ENCODE measurements around the gene INPP4B.
"Not testable (repeated sequence)": the region's sequence is repeated elsewhere in the genome, so short reads cannot be mapped to it uniquely, and the experiment has no call there.

The INPP4B gene

DNA sequence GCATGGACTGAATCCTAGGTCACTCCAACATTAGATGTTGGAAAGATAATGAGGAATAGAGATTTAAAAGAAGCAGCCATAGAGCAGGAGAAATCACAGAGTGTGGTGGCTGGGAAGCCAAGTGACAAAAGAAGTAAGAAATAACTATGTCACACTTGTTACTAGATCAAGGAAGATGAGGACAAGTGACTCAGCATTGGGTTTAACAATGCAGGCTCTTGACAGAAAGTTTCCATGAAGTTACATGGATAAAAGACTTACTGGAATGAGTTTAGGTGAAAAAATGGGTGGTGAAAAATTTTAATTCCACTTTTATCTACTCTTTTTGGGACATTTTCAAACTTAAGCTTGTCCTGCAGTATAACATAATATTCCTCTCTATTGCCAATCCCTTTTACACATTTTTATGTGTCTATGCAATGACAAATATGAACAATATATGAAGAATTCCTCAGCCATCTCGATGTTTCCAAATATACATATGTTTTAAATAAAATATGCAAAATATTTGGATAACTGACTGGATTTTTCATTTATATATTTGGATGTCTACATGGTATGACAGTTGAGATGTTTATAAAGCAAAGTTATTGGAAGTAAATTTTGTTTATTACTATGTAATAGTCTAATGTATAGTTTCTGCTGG, 747.1 kb downstream of the INPP4B start:
- DNase-seq = no peak

DNA sequence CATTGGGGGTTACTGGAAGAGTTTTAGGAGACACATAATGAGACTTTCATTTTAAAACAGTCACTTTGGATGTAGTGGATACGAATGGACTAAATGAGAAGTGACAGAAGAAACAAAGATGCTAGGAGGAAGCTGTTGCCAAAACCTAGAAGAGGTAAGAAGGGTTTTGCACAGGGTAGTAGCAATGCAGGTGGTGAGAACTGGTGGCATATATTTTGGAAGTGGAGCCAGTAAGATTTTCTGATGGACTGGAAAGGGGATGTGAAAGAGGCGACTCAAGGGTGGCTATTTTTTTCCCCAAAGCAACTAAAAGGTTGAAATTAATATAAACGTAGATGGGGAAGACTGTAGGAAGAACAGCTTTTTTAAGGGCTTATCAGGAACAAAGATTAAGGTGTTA, 747.7 kb downstream of the INPP4B start:
- no peak for DNase-seq

DNA sequence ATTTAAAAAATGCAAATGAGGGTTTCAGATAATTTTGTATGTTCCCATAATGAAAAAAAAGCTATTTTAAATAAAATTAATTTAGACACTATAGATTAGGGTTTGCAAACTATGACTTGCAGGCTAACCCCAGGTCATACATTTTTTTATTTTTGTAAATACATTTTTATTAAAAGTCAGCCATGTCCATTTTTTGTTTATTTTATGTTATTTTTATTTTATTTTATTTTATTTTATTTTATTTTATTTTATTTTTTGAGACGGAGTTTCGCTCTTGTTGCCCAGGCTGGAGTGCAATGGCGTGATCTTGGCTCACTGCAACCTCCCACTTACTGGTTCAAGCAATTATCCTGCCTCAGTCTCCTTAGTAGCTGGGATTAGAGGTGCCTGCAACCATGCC, 749.1 kb downstream of the INPP4B start:
- no peak for DNase-seq

DNA sequence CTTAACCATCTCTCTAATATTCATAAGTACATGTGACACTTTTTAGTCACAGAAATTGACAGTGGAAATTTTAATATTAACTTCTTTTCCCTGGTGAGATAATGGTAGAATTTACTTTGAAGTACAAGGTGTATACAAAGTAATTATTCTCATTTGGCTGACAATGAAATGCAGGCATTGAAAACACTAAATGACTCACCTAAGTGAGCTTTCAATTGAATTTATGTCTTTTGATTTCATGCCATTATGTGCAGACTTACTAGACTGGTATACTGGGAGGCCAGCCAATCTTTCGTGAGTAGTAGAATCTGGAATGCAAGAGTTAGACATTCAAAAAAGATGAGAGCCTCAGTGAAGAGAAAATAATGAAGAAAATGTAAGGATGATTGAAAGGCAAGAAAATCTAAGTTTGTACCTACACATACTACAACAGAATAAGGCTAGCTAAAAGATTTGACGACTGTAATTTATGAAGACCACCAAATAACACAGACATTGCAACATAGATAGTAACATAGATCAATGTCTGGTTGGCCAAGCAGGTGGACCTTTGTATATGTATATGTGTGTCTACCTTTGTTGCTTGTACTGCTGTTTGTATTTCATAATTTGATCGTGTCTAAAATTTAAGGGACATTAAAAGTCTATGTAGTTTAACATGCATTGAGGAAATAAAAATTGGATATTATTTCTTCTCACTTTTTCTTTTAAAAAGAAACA, 750.1 kb downstream of the INPP4B start:
- DNase-seq = no peak

DNA sequence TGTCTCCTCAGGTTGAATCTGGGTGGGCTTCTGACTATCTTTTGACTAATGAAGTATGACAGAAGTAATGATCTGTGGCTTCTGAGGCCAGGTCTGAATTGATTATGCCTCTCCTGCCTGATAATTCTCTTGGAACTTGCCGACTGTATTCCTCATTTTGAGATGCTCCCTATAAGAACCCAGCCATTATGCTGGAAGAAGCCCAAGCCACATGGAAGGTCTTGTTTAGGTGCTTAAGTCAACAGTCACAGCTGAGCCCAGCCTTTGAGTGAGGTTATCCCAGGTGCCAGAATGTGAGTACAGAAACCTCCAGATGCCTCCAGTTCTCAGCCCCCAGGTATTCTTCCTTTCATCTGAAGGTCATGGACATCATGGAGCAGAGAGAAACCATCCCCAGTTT, 753.2 kb downstream of the INPP4B start:
- no peak for DNase-seq

DNA sequence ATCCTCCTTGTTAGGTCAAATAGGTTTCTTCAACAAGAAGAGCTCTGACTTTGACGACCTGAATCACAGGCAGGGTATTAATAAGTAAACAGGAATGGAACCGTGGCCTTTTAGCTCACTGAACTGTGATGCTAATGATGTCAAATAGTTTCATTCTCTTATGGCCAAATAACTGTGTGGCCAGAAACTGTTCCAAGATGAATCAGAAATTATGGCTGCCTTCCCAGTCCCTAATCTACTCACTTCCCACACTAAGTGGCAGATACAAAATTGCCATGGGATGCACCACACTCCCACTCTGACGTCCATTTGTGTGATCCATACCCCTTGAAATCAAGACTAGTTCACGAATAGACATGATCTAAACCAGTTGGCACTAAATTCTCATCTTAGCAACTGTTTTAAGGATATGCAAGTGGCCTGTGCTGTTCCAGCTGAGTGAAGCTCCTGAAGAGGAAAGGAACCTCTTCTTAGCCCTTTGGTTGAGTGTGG, 754.4 kb downstream of the INPP4B start:
- no peak for DNase-seq

DNA sequence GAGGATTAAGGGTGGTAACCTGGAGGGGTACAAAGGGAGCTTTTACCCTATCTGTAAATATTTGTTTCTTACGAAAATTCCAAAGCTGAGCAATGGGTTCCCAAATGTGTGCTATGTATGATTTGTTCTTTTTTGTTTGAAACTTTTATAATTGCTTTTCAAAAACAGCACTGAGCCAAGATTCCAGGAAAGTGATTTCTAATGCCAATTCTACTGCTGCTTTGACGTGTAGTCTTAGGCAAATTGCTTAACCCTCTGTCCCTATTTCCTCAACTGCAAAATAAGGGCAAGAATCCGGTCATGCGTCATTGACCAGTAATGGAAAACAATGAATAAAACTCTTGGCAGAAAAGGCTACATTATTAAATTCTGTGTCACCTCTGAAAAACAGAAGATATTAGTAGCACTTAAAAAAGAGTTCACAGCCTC, 755.0 kb downstream of the INPP4B start:
- DNase-seq = no peak

DNA sequence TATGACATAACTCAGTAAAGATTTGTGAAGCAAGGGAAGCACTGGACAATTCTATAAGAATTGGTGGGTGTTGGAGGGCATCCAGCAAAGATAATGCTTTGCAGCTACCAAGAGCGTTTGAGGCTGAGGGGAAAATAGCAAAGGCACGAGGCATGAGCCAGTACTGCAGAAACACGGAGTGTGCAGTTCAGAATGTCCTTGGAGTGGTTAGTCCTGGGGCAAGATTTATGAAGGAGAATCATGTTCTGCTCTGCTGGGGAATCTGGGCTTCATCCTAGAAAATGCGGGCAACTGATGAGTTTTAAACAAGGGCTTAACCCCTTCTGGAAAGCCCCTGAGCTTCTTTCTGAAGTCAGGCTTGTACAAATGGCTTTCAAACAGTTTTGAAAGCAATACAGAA, 757.2 kb downstream of the INPP4B start:
- DNase-seq = no peak

DNA sequence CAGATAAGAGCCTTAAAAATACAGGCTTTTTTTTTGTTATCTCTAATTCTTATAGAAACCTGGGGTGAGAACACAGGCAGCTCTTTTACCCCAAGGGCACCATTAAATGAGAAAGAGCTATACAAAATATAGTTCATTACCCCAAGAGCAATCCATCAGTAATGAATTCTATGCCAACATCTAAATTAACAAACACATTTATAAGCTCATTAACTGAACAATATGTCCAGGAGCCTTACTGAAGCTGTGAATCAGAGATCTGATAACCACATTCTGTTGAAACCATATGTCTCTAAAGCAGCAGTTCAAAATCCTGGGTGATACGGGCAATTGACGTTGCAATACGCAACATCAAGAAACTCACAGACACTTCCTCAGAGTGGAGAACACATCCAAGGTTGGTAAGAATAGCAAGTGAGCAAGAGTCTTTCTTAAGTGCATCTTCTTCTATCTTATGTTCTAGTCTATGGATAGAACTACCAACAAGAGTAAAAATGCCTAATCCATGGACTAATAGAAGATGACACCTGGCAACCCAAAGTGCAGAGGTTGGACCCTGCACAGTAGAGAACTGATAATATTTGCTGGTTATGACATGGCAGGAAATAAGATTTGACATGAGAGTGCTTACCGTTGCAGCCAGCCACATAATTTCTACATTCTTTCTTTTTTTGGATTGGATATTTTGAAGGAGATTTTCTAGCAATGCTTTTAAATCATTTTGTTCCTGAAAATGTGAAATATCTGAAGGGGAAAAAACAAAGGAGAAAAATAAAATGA, 760.4 kb downstream of the INPP4B start:
- DNase-seq = no peak

DNA sequence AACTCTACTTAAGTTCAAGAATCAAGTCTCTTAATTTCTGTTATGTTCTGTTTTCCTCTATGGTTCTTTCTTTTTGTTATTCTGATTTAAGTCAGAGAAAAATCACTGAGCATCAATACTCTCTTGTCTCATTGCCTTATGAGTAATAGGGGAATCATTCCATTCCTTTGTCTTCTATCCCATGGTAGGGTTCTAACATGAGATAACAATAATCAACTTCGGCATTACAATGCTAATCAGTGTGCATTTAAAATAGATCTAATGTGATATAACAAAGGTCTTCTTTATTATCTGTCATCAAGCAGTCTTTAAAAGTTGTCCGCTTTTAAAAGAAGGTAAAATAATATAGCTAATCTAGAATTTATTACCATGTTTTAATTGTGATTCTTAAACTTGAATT, 762.8 kb downstream of the INPP4B start:
- DNase-seq = no peak

DNA sequence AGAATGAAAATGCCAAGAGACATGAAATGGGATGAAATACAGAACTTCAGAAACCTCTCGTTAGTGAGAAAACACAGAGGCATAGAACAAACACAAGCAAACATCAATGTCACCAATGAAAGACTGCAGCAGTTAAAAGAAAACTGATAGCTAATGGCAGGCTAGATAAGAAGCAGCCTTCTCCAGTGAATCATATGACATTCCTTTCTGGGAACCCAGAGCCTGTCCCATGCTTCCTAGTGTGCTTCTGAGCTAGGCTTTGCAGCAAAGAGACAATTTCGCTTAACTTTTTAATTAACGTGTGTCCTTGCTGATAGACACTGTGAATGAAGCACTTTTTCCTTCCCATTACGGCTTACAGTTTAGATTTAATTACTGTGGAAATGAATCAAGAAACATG, 765.1 kb downstream of the INPP4B start:
- no peak for DNase-seq

DNA sequence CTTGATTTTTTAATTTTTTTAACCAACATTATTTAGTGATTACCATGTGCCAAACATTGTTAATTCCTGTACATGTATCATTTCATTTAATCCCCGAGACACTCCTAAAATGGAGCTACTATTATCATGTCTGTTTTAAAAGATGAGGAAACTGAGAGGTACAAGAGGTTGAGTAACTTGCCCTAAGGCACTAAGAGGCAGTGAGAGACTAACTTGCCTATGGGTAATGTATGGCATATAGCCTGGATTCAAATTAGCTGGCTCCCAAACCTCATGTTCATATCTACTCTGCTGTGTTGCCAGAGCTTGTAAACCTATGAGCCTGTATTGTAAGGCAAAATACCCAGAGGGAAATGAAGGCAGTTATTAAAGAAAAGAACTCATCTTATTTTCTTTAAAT, 766.1 kb downstream of the INPP4B start:
- DNase-seq = no peak

DNA sequence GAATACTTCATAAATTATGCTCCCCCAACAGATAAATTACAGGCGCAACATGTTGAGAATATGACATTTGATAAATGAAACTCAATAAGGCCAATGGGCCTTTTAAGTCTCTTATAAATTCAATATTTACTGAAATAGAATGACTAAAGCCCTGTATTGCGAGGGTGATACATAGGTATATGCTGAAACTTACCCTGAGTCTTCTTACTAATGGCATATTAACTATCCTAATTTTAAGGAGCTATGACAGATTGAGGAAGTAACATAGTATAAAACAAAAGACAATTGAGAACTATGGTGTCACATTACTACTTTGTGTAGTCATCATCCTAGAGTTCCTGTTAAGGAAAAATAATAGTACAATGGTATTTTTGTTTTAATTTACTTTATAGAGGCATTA, 769.1 kb downstream of the INPP4B start:
- DNase-seq = no peak

DNA sequence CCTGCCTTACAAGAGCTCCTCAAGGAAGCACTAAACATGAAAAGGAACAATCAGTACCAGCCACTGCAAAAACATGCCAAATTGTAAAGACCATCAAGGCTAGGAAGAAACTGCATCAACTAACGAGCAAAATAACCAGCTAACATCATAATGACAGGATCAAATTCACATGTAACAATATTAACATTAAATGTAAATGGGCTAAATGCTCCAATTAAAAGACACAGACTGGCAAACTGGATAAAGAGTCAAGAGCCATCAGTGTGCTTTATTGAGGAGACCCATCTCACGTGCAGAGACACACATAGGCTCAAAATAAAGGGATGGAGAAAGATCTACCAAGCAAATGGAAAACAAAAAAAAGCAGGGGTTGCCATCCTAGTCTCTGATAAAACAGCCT, 777.8 kb downstream of the INPP4B start:
- not testable (repeated sequence) for DNase-seq

DNA sequence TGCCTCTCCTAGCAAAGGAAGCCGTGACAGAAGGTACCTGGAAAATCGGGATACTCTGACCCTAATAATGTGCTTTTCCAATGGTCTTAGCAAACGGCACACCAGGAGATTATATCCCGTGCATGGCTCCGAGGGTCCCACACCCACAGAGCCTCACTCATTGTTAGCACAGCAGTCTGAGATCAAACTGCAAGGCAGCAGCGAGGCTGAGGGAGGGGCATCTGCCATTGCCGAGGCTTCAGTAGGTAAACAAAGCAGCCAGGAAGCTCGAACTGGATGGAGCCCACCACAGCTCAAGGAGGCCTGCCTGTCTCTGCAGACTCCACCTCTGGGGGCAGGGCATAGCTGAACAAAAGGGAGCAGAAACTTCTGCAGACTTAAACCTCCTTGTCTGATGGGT, 779.5 kb downstream of the INPP4B start:
- not testable (repeated sequence) for DNase-seq

DNA sequence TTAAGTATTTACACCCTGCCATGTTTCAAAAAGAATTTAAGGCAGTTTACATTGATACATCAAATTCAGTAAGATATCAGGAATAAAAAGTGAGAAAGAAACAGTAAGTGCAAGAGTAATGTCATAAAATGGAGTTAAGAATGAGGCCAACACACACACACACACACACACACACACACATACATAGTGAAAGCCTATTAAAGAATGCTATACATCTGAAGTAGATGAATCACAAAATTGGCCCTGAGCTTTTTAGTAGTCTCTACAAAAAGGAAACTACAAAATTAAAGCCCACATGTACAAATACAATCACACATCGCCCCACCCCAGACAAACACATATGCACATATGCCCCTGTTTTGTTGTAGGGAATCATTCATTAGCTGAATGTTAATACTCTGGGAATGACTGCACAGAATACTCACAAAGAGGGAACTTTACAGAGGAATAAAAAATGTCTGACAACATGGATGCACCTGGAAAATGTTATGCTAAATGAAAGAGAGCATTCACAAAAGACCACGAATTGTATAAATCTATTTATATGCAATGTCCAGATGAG, 780.9 kb downstream of the INPP4B start:
- no peak for DNase-seq

DNA sequence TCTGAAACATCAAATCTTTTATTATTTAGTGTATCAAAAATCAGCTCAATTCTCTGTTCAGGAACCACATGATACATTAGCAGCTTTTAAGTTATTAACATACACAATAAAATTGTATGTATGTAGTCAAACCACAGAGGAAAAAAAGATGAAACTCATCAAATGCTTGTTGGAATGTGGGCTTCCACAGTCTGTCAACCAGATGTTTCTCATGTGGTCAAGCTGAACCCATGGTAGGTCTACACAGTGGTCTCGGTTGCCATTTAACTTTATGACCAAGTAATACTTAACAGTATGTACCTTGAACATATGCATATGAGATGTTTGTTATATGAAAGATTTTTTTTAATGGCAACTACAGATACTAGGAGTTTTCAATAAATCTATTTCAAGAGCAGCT, 781.9 kb downstream of the INPP4B start:
- DNase-seq = no peak

DNA sequence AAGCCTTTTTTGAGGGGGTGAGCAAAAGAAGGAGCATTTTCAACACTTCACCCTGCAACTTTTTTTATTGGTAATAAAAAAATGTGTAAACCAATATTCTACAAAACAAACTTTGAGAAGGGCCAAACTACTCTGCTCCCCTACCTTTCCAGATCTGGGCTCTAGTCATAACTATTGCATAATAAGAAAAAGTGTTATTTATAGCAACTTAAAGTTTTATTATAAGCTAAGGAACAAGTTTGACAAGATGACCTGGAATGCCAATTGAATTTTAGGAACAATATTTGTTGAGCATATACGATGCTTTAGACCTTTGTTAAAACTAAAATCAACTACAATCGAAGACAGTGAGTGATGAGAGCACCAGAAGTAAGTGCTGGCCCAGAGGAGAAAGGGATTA, 800.1 kb downstream of the INPP4B start:
- no peak for DNase-seq

DNA sequence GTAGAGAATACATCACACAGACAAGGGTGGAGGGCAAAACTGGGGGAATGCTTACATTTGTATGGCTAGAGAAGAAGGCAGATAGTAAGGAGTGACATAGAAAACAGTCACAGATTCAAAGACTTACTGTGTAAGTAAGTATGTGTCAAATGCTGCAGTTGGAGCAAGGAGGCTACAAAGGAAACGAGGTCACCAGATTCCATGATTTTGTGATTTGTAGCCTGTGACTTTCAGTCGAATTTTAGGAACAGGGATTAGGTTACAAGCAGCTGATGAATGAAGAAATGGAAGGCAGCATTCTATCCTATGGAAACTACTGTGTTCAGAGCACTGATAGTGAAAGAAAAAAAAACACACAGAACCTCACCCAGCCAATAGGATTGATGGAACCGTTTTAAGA, 801.8 kb downstream of the INPP4B start:
- no peak for DNase-seq

DNA sequence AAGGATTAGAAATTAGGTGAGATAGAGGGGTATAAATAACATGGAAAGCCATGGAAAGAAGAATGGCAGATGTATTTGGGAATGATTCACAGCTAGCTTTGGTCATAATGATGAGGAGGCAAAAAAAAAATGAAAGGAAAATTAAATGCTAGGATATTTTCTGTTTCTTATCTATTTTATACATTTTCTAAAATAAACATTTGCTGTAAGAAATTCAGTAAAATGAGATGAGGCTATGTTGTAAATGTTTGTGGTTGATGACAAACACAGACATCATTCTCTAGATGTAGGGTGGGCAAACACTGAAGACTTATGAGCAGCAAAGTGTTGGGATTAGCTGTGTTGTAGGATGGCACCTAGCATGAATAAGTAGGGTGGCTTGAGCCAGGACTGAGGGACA, 802.6 kb downstream of the INPP4B start:
- no peak for DNase-seq

DNA sequence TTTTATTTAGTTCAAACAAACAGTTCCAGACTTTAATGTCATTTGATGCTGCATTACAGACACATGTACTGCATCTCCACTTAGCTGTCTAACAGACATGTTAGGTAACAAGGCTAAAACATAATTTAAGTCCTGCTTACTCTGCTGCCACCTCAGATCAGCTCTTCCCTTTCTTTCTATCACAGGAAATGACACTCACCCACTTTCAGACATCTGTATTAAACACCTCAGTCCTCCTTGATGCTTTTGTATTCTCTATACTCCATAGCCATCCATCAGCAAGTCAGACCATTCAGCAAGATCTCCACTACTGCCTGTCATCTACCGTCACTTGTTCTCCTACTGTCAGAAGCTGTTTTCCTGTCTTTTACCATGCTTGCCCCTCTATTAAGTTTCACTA, 804.3 kb downstream of the INPP4B start:
- no peak for DNase-seq

DNA sequence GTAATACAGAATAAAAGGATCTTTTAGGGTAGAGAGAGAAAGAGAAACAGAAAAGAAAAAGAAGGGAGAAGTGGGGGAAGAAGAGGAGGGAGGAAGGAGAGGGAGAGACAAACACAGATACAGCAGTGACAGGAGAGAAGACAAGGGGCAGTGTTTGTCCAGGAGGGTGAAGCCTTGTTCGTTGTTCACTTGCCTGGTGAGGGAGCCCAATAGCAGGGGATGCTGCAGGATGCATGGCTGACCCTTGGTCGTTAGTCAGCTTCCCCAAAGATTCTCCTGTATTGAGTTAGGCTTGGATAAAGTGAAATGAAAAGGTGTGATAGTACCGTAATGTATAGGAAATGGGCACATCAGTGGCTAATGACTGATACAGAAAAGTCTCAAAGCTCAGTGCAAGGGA, 806.1 kb downstream of the INPP4B start:
- no peak for DNase-seq

DNA sequence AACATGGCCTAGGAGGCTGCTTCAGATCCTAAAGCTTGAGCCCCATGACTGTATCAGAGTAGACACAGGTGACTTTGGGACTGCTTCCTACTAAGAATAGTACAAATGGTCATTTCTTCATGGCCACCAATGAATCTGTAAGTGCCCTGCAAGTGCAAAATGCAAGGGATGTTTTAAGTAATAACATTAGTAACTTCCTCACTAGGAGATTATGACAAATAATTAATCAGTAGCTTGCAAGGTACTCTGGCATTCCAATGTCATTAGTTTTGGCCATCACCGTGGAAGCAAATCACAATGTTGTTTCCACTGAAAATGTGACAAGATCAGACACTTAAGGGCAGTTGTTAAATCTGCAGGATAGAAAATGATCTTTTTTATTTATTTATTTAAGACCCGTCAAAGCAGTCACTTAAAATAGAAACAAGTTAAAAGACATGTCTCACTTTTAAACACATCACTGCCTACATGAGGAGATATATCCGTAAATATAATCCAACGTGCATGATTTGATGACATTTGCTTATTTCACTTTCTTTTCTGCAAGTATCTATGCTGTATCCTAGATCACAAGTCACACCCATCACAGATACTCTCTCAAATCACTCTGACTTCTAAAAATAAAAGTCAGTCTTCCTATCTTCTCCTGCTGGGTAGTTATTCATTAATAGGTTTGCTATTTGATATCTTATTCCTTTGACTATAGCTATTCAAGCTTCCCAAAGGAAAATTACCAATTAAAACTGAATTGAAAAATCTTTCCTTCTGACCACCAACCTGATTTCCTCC, 809.1 kb downstream of the INPP4B start:
- DNase-seq = no peak

Data from stimulated activated CD4-positive, alpha-beta T cell treated with anti-CD3 and anti-CD28 coated beads, Interleukin-2, amount 100 ng/mL, for 48 hours (primary cell).